ENCODE results near the gene THAP3. TPM values are rescaled to one million over a fixed set of nuclear protein-coding genes. Genes with fewer than 3 reads are reported as not detected.

The THAP3 gene
- total and polyA plus RNA-seq, 2 of the 8 experiments (the other 6 are each of a cell fraction or from before 2014, with no cell fraction given): 8.2 to 15.3 TPM

DNA sequence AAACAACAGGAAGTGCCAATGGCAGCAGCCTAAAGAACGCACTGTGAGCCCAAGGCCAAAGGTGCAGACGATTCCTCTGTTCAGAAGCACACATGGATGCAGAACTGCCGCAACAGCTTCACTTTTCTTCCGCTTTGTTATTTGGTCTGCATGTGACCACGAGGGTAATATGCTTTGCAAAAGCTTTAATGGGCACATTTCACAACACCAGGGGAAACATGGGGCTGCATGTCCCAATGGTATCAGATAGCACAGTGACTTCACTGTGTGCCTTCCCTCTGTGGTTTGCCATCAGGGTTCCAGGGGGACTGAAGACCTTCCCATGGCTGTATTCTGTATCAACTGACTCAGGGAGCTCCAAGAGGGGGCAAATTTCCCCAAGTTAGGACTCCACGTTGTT, 28.3 kb downstream of the THAP3 start (continued):
- TF ChIP-seq NANOG (IDR thresholded peaks at IDR 0.05; ENCODE audit: insufficient read depth, low read depth, low read length, poor library complexity, severe bottlenecking): no peak
- no peak for TF ChIP-seq RXRA (IDR thresholded peaks at IDR 0.05; ENCODE audit: insufficient read depth, low read depth, low read length)
- TF ChIP-seq CTBP2 (IDR thresholded peaks at IDR 0.05; ENCODE audit: borderline replicate concordance, insufficient read depth, insufficient read length, low read length): no peak

Data from H1 (cell line).